Keratinocyte (primary cell): ENCODE measurements around the gene EXOSC6. TPM values are rescaled to one million over a fixed set of nuclear protein-coding genes. Genes with fewer than 3 reads are reported as not detected.
"Not testable (repeated sequence)": the region's sequence is repeated elsewhere in the genome, so short reads cannot be mapped to it uniquely, and the experiment has no call there.

Source experiments
- DNase-seq: peaks from one replicate; pipeline ENCODE4 v3.0.0-alpha.2; 2011; ENCODE audit warnings: low read depth, missing footprints, low spot score
- FAIRE-seq: peaks from 2 replicates; lab custom pipeline; 2011; peaks lifted over from hg19 to GRCh38; lab: Jason Lieb, UNC
- H2AFZ ChIP-seq: 2 replicates; pipeline ENCODE4 v1.6.0; 2012; ENCODE audit warnings: low read length, control low read depth, inconsistent platforms; ENCODE audit not compliant: control insufficient read depth
- H3K27ac ChIP-seq: 2 replicates; pipeline ENCODE4 v1.5.1; 2011; ENCODE audit warnings: low read length; ENCODE audit not compliant: control insufficient read depth, insufficient read depth
- H3K27me3 ChIP-seq: 3 replicates; pipeline ENCODE4 v1.6.0; 2011; ENCODE audit warnings: low read length; ENCODE audit not compliant: control insufficient read depth, insufficient read depth; ENCODE audit errors: extremely low read depth
- H3K36me3 ChIP-seq, 2 experiments: 2 replicates in 1 of 2; 3 replicates in 1 of 2; pipeline ENCODE4 v1.5.1; 2011; ENCODE audit warnings: low read length in 2 of 2, mild to moderate bottlenecking in 1 of 2; ENCODE audit not compliant: control insufficient read depth in 2 of 2, insufficient read depth in 2 of 2; ENCODE audit errors: extremely low read depth in 1 of 2
- H3K4me1 ChIP-seq: 3 replicates; pipeline ENCODE4 v1.5.1; 2011; ENCODE audit warnings: low read length; ENCODE audit not compliant: control insufficient read depth, insufficient read depth; ENCODE audit errors: extremely low read depth
- H3K4me2 ChIP-seq: 3 replicates; pipeline ENCODE4 v1.6.0; 2011; ENCODE audit warnings: low read depth, low read length; ENCODE audit not compliant: control insufficient read depth, insufficient read depth; ENCODE audit errors: extremely low read depth
- H3K4me3 ChIP-seq, 3 experiments: fragments of 200-600 bp in 1 of 3; sonication (generic) in 1 of 3; 2 replicates in 2 of 3; 3 replicates in 1 of 3; pipeline ENCODE4 v1.5.1; 2011 to 2016; ENCODE audit warnings: low read length in 3 of 3, mild to moderate bottlenecking in 3 of 3, control low read depth in 2 of 3, inconsistent platforms in 1 of 3, low read depth in 1 of 3, mixed read lengths in 1 of 3, mixed run types in 1 of 3, moderate library complexity in 1 of 3; ENCODE audit not compliant: control insufficient read depth in 2 of 3, insufficient read depth in 2 of 3; ENCODE audit errors: extremely low read depth in 1 of 3
- H3K79me2 ChIP-seq: 2 replicates; pipeline ENCODE4 v1.6.0; 2012; ENCODE audit warnings: low read length; ENCODE audit not compliant: control insufficient read depth, insufficient read depth
- H3K9ac ChIP-seq: 3 replicates; pipeline ENCODE4 v1.6.0; 2011; ENCODE audit warnings: low read length; ENCODE audit not compliant: control insufficient read depth, insufficient read depth; ENCODE audit errors: extremely low read depth
- H3K9me1 ChIP-seq: 3 replicates; pipeline ENCODE4 v1.6.0; 2011; ENCODE audit warnings: low read length; ENCODE audit not compliant: control insufficient read depth, insufficient read depth; ENCODE audit errors: extremely low read depth
- H3K9me3 ChIP-seq: 2 replicates; pipeline ENCODE4 v1.5.1; 2012; ENCODE audit warnings: low read depth, low read length; ENCODE audit not compliant: control insufficient read depth
- H4K20me1 ChIP-seq: 3 replicates; pipeline ENCODE4 v1.6.0; 2011; ENCODE audit warnings: low read length; ENCODE audit not compliant: control insufficient read depth, insufficient read depth; ENCODE audit errors: extremely low read depth
- dilution Hi-C: fragments of 300-500 bp; cut with MboI; formaldehyde crosslinking; loops from one replicate; pipeline ENCODE4 v1.7.0; 2020; ENCODE audit warnings: low sequenced_read_pairs; ENCODE audit not compliant: extremely low pct_ligation_motif_present
- polyA plus RNA-seq, 5 experiments: library from polyadenylated mRNA; depleted of rRNA in 3 of 5; stranded (reverse) in 3 of 5; stranded (forward) in 1 of 5; unstranded in 1 of 5; fragments of >200 nt; gene quantifications; 1 replicate in 1 of 5; 2 replicates in 3 of 5; 3 replicates in 1 of 5; pipeline versions ENCODE4 v1.2.1 to v1.2.3, GENCODE V29; 2011 to 2012; ENCODE audit warnings: missing spikeins in 2 of 5, low read depth in 1 of 5, low replicate concordance in 1 of 5

EXOSC6 gene
- polyA plus RNA-seq, 1 donor (not counting 4 experiments of a cell fraction or from before 2014, with no cell fraction given): 7.5 TPM

GRCh38 chr16:70204668-70205405 lies 46.9 kb downstream of the EXOSC6 start:
- H3K36me3 ChIP-seq, H3K79me2 ChIP-seq, H3K9me3 ChIP-seq, FAIRE-seq, H3K4me1 ChIP-seq, H2AFZ ChIP-seq, DNase-seq, H3K27me3 ChIP-seq, H3K4me3 ChIP-seq, H4K20me1 ChIP-seq, H3K9me1 ChIP-seq, H3K9ac ChIP-seq, dilution Hi-C loops, H3K4me2 ChIP-seq, H3K27ac ChIP-seq: not testable (repeated sequence)

GRCh38 chr16:70204010-70204409 lies 47.7 kb downstream of the EXOSC6 start:
- H3K4me3 ChIP-seq, H3K4me2 ChIP-seq, H2AFZ ChIP-seq, FAIRE-seq, H3K79me2 ChIP-seq, H3K4me1 ChIP-seq, H3K27me3 ChIP-seq, H3K9ac ChIP-seq, dilution Hi-C loops, H3K36me3 ChIP-seq, H3K9me3 ChIP-seq, DNase-seq, H4K20me1 ChIP-seq, H3K9me1 ChIP-seq, H3K27ac ChIP-seq: not testable (repeated sequence)

GRCh38 chr16:70203508-70203907 lies 48.2 kb downstream of the EXOSC6 start:
- H3K9ac ChIP-seq, dilution Hi-C loops, FAIRE-seq, H3K36me3 ChIP-seq, H3K4me3 ChIP-seq, H4K20me1 ChIP-seq, H2AFZ ChIP-seq, H3K27ac ChIP-seq, H3K79me2 ChIP-seq, DNase-seq, H3K9me1 ChIP-seq, H3K27me3 ChIP-seq, H3K9me3 ChIP-seq, H3K4me1 ChIP-seq, H3K4me2 ChIP-seq: not testable (repeated sequence)

GRCh38 chr16:70200063-70200462 lies 51.7 kb downstream of the EXOSC6 start:
- H3K4me3 ChIP-seq, H4K20me1 ChIP-seq, H2AFZ ChIP-seq, H3K4me1 ChIP-seq, H3K9me1 ChIP-seq, DNase-seq, FAIRE-seq, H3K9me3 ChIP-seq, H3K9ac ChIP-seq, H3K79me2 ChIP-seq, H3K27ac ChIP-seq, H3K4me2 ChIP-seq, dilution Hi-C loops, H3K27me3 ChIP-seq, H3K36me3 ChIP-seq: not testable (repeated sequence)

GRCh38 chr16:70199170-70199569 lies 52.6 kb downstream of the EXOSC6 start:
- H3K27me3 ChIP-seq, H2AFZ ChIP-seq, H3K79me2 ChIP-seq, H3K9me3 ChIP-seq, DNase-seq, FAIRE-seq, H3K9me1 ChIP-seq, H3K4me1 ChIP-seq, H3K4me2 ChIP-seq, H3K9ac ChIP-seq, dilution Hi-C loops, H3K27ac ChIP-seq, H4K20me1 ChIP-seq, H3K4me3 ChIP-seq, H3K36me3 ChIP-seq: not testable (repeated sequence)
